HG03558 (cell line): ENCODE measurements around the gene SMURF2.

Experiments used
- ATAC-seq: cut with Tn5 transposase; IDR thresholded peaks from one replicate; pipeline ENCODE4 v1.9.1; 2021; ENCODE audit warnings: moderate number of reproducible peaks; ENCODE audit not compliant: unreplicated experiment; ENCODE audit errors: extremely low read depth

SMURF2 gene

GRCh38 chr17:64506576-64507412 is 155.3 kb downstream of the SMURF2 start, which contains the start of gene CEP95:
Gene CEP95, plus strand, starts transcription at chr17:64506977. Its CDS starts 121 bp downstream, at chr17:64507098.
- ATAC-seq = peak; percentile 29

- ATAC-seq = peak; percentile 47
Observed at GRCh38 chr17:64506201-64506575, 155.9 kb downstream of the SMURF2 start, which contains the start of gene DDX5. Gene DDX5, minus strand, starts transcription at chr17:64506289. Its CDS starts 170 bp downstream, at chr17:64506119.

GRCh38 chr17:64505340-64506200 is 156.5 kb downstream of the SMURF2 start:
- no peak for ATAC-seq

- ATAC-seq = no peak
Observed at GRCh38 chr17:64504769-64505339, 157.3 kb downstream of the SMURF2 start.

- no peak for ATAC-seq
Observed at GRCh38 chr17:64503821-64504768, 158.0 kb downstream of the SMURF2 start.

GRCh38 chr17:64503341-64503740 is 158.8 kb downstream of the SMURF2 start:
- ATAC-seq = no peak

- ATAC-seq = no peak
Observed at GRCh38 chr17:64502809-64503208, 159.3 kb downstream of the SMURF2 start.

- no peak for ATAC-seq
Observed at GRCh38 chr17:64502021-64502420, 160.1 kb downstream of the SMURF2 start.

- no peak for ATAC-seq
Observed at GRCh38 chr17:64500862-64501765, 161.0 kb downstream of the SMURF2 start.

- no peak for ATAC-seq
Observed at GRCh38 chr17:64500487-64500859, 161.6 kb downstream of the SMURF2 start.

- no peak for ATAC-seq
Observed at GRCh38 chr17:64499805-64500486, 162.2 kb downstream of the SMURF2 start.

GRCh38 chr17:64498308-64499203 is 163.6 kb downstream of the SMURF2 start:
- ATAC-seq = no peak

GRCh38 chr17:64497565-64498035 is 164.5 kb downstream of the SMURF2 start:
- ATAC-seq = no peak

- ATAC-seq = peak; percentile 69
Observed at GRCh38 chr17:64496786-64497564, 165.1 kb downstream of the SMURF2 start, which contains the start of gene POLG2. Gene POLG2, minus strand, starts transcription at chr17:64497054. Its CDS starts 86 bp downstream, at chr17:64496968.

GRCh38 chr17:64496348-64496785 is 165.7 kb downstream of the SMURF2 start:
- no peak for ATAC-seq
